Keratinocyte (primary cell): ENCODE data around the gene PWWP2A. TPM values are rescaled to one million over a fixed set of nuclear protein-coding genes. Genes with fewer than 3 reads are reported as not detected.

Experiments used
- DNase-seq: peaks from one replicate; pipeline ENCODE4 v3.0.0-alpha.2; 2011; ENCODE audit warnings: low read depth, missing footprints, low spot score
- FAIRE-seq: peaks from 2 replicates; lab custom pipeline; 2011; peaks lifted over from hg19 to GRCh38; lab: Jason Lieb, UNC
- H2AFZ ChIP-seq: 2 replicates; pipeline ENCODE4 v1.6.0; 2012; ENCODE audit warnings: low read length, control low read depth, inconsistent platforms; ENCODE audit not compliant: control insufficient read depth
- H3K27ac ChIP-seq: 2 replicates; pipeline ENCODE4 v1.5.1; 2011; ENCODE audit warnings: low read length; ENCODE audit not compliant: control insufficient read depth, insufficient read depth
- H3K27me3 ChIP-seq: 3 replicates; pipeline ENCODE4 v1.6.0; 2011; ENCODE audit warnings: low read length; ENCODE audit not compliant: control insufficient read depth, insufficient read depth; ENCODE audit errors: extremely low read depth
- H3K36me3 ChIP-seq, 2 experiments: 2 replicates in 1 of 2; 3 replicates in 1 of 2; pipeline ENCODE4 v1.5.1; 2011; ENCODE audit warnings: low read length in 2 of 2, mild to moderate bottlenecking in 1 of 2; ENCODE audit not compliant: control insufficient read depth in 2 of 2, insufficient read depth in 2 of 2; ENCODE audit errors: extremely low read depth in 1 of 2
- H3K4me1 ChIP-seq: 3 replicates; pipeline ENCODE4 v1.5.1; 2011; ENCODE audit warnings: low read length; ENCODE audit not compliant: control insufficient read depth, insufficient read depth; ENCODE audit errors: extremely low read depth
- H3K4me2 ChIP-seq: 3 replicates; pipeline ENCODE4 v1.6.0; 2011; ENCODE audit warnings: low read depth, low read length; ENCODE audit not compliant: control insufficient read depth, insufficient read depth; ENCODE audit errors: extremely low read depth
- H3K4me3 ChIP-seq, 3 experiments: fragments of 200-600 bp in 1 of 3; sonication (generic) in 1 of 3; 2 replicates in 2 of 3; 3 replicates in 1 of 3; pipeline ENCODE4 v1.5.1; 2011 to 2016; ENCODE audit warnings: low read length in 3 of 3, mild to moderate bottlenecking in 3 of 3, control low read depth in 2 of 3, inconsistent platforms in 1 of 3, low read depth in 1 of 3, mixed read lengths in 1 of 3, mixed run types in 1 of 3, moderate library complexity in 1 of 3; ENCODE audit not compliant: control insufficient read depth in 2 of 3, insufficient read depth in 2 of 3; ENCODE audit errors: extremely low read depth in 1 of 3
- H3K79me2 ChIP-seq: 2 replicates; pipeline ENCODE4 v1.6.0; 2012; ENCODE audit warnings: low read length; ENCODE audit not compliant: control insufficient read depth, insufficient read depth
- H3K9ac ChIP-seq: 3 replicates; pipeline ENCODE4 v1.6.0; 2011; ENCODE audit warnings: low read length; ENCODE audit not compliant: control insufficient read depth, insufficient read depth; ENCODE audit errors: extremely low read depth
- H3K9me1 ChIP-seq: 3 replicates; pipeline ENCODE4 v1.6.0; 2011; ENCODE audit warnings: low read length; ENCODE audit not compliant: control insufficient read depth, insufficient read depth; ENCODE audit errors: extremely low read depth
- H3K9me3 ChIP-seq: 2 replicates; pipeline ENCODE4 v1.5.1; 2012; ENCODE audit warnings: low read depth, low read length; ENCODE audit not compliant: control insufficient read depth
- H4K20me1 ChIP-seq: 3 replicates; pipeline ENCODE4 v1.6.0; 2011; ENCODE audit warnings: low read length; ENCODE audit not compliant: control insufficient read depth, insufficient read depth; ENCODE audit errors: extremely low read depth
- EZH2 ChIP-seq: IDR thresholded peaks from one replicate; pipeline ENCODE4 v1.6.1; 2012; ENCODE audit warnings: inconsistent platforms, mild to moderate bottlenecking, low read length, moderate library complexity
- dilution Hi-C: fragments of 300-500 bp; cut with MboI; formaldehyde crosslinking; loops from one replicate; pipeline ENCODE4 v1.7.0; 2020; ENCODE audit warnings: low sequenced_read_pairs; ENCODE audit not compliant: extremely low pct_ligation_motif_present
- polyA plus RNA-seq, 5 experiments: library from polyadenylated mRNA; depleted of rRNA in 3 of 5; stranded (reverse) in 3 of 5; stranded (forward) in 1 of 5; unstranded in 1 of 5; fragments of >200 nt; gene quantifications; 1 replicate in 1 of 5; 2 replicates in 3 of 5; 3 replicates in 1 of 5; pipeline versions ENCODE4 v1.2.1 to v1.2.3, GENCODE V29; 2011 to 2012; ENCODE audit warnings: missing spikeins in 2 of 5, low read depth in 1 of 5, low replicate concordance in 1 of 5
- TF ChIP-seq, protein P1 (sequence below), 3 experiments: IDR thresholded peaks in 1 of 3; conservative IDR thresholded peaks in 1 of 3; optimal IDR thresholded peaks in 1 of 3; 2 replicates in 2 of 3; 3 replicates in 1 of 3; pipeline versions ENCODE3 to v1.5.1; 2011; ENCODE audit warnings: low read length in 3 of 3, mild to moderate bottlenecking in 3 of 3, moderate library complexity in 2 of 3, control low read depth in 1 of 3, inconsistent platforms in 1 of 3; ENCODE audit not compliant: insufficient read depth in 2 of 3; ENCODE audit errors: extremely low read depth in 1 of 3

PWWP2A gene
- polyA plus RNA-seq, 1 donor (not counting 4 experiments of a cell fraction or from before 2014, with no cell fraction given), result 13.1 TPM

DNA sequence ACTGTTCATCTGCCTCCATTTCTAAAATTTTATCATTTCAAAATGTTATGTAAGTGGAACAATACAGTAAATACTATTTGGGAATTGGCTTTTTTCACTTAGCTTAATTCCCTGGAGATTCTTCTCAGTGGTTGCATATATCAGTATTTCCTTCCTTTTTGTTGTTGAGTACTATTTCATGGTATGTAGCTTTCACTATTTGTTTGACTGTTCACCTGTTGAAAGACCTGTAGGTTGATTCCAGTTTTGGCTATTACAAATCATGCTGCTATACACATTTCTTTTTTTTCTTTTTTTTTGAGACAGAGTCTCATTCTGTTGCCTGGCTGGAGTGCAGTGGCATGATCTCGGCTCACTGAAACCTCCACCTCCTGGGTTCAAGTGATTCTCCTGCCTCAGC is 33.0 kb upstream of the PWWP2A start:
- TF ChIP-seq, protein P1, sequence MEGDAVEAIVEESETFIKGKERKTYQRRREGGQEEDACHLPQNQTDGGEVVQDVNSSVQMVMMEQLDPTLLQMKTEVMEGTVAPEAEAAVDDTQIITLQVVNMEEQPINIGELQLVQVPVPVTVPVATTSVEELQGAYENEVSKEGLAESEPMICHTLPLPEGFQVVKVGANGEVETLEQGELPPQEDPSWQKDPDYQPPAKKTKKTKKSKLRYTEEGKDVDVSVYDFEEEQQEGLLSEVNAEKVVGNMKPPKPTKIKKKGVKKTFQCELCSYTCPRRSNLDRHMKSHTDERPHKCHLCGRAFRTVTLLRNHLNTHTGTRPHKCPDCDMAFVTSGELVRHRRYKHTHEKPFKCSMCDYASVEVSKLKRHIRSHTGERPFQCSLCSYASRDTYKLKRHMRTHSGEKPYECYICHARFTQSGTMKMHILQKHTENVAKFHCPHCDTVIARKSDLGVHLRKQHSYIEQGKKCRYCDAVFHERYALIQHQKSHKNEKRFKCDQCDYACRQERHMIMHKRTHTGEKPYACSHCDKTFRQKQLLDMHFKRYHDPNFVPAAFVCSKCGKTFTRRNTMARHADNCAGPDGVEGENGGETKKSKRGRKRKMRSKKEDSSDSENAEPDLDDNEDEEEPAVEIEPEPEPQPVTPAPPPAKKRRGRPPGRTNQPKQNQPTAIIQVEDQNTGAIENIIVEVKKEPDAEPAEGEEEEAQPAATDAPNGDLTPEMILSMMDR (optimal IDR thresholded peaks at IDR 0.05 in 1 of 3, IDR thresholded peaks at IDR 0.05 in 1 of 3, conservative IDR thresholded peaks at IDR 0.05 in 1 of 3; ENCODE audit: extremely low read depth in 1 of 3, insufficient read depth in 2 of 3, low read length in 3 of 3), result no peak
- TF ChIP-seq EZH2, result no peak
- Histone ChIP-seq H3K9ac (no peak overlapping the region), H3K4me1 (no peaks in the 10 kb centered on the region), H2AFZ (no peak overlapping the region), H3K27ac (no peak overlapping the region), H3K79me2 (no peaks in the 10 kb centered on the region), H3K27me3 (no peaks in the 10 kb centered on the region), H3K9me1 (no peaks in the 10 kb centered on the region), H3K4me2 (no peak overlapping the region), H3K36me3 (no peaks in the 10 kb centered on the region), H4K20me1 (no peaks in the 10 kb centered on the region), H3K9me3 (no peaks in the 10 kb centered on the region), H3K4me3 (no peak overlapping the region)
- FAIRE-seq (no peak), DNase-seq (no peak)
- dilution Hi-C loops, result no loop called here

DNA sequence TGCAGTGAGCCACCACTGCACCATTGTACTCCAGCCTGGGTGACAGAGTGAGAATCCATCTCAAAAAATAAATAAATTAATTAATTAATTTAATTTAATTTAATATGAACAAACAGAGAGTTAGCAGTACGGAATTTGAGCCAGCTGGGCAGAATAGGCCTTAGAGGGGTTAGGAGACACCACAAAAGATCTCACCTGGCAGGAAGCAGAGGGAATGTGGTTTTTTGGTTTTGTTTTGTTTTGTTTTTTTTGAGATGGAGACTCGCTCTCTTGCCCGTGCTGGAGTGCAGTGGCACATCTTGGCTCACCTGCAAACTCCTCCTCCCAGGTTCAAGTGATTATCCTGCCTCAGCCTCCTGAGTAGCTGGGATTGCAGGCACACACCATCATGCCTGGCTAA is 31.8 kb upstream of the PWWP2A start:
- dilution Hi-C loops, result no loop called here
- no peak overlapping the region for H3K4me2 ChIP-seq
- no peak for TF ChIP-seq EZH2
- TF ChIP-seq, protein P1 (optimal IDR thresholded peaks at IDR 0.05 in 1 of 3, IDR thresholded peaks at IDR 0.05 in 1 of 3, conservative IDR thresholded peaks at IDR 0.05 in 1 of 3; ENCODE audit: extremely low read depth in 1 of 3, insufficient read depth in 2 of 3, low read length in 3 of 3), result no peak

More for the DNA sequence above, 31.8 kb upstream of the PWWP2A start:
- H3K79me2 ChIP-seq, result no peaks in the 10 kb centered on the region
- no peaks in the 10 kb centered on the region for H3K9me1 ChIP-seq
- H3K9ac ChIP-seq, result no peak overlapping the region
- H3K4me1 ChIP-seq, result no peaks in the 10 kb centered on the region
- H3K4me3 ChIP-seq, result no peak overlapping the region
- no peak for FAIRE-seq
- no peaks in the 10 kb centered on the region for H4K20me1 ChIP-seq
- H3K9me3 ChIP-seq, result no peaks in the 10 kb centered on the region
- DNase-seq, result no peak
- H3K27me3 ChIP-seq, result no peaks in the 10 kb centered on the region
- H3K36me3 ChIP-seq, result no peaks in the 10 kb centered on the region
- no peak overlapping the region for H3K27ac ChIP-seq
- H2AFZ ChIP-seq, result no peak overlapping the region
